Measurements from ENCODE around the gene NFKBIZ.
"Not testable (repeated sequence)": the region's sequence is repeated elsewhere in the genome, so short reads cannot be mapped to it uniquely, and the experiment has no call there.

Gene NFKBIZ

GRCh38 chr3:101879102-101879501 is 29.8 kb downstream of the NFKBIZ start:
- no peak overlapping the region for H3K27ac ChIP-seq
- no peak for TF ChIP-seq ZFX (IDR thresholded peaks at IDR 0.05)
- no peak for TF ChIP-seq CTCF (conservative IDR thresholded peaks at IDR 0.05)

GRCh38 chr3:101879623-101880284 is 30.4 kb downstream of the NFKBIZ start:
- no peak for TF ChIP-seq ZFX (IDR thresholded peaks at IDR 0.05)
- no peak overlapping the region for H3K27ac ChIP-seq

GRCh38 chr3:101884776-101885175 is 35.5 kb downstream of the NFKBIZ start:
- TF ChIP-seq ZFX (IDR thresholded peaks at IDR 0.05) (no peak), CTCF (conservative IDR thresholded peaks at IDR 0.05) (no peak)
- no peak overlapping the region for H3K27ac ChIP-seq

- H3K27ac ChIP-seq: not testable (repeated sequence)
Measured at GRCh38 chr3:101885584-101885983, 36.3 kb downstream of the NFKBIZ start.

GRCh38 chr3:101886626-101887025 is 37.3 kb downstream of the NFKBIZ start:
- TF ChIP-seq ZFX (IDR thresholded peaks at IDR 0.05) (no peak), CTCF (conservative IDR thresholded peaks at IDR 0.05) (no peak)
- H3K27ac ChIP-seq: no peak overlapping the region

- no peak overlapping the region for H3K27ac ChIP-seq
Measured at GRCh38 chr3:101888653-101889052, 39.3 kb downstream of the NFKBIZ start.

GRCh38 chr3:101890716-101891115 is 41.4 kb downstream of the NFKBIZ start:
- TF ChIP-seq CTCF (conservative IDR thresholded peaks at IDR 0.05) (no peak), ZFX (IDR thresholded peaks at IDR 0.05) (no peak)
- H3K27ac ChIP-seq: no peak overlapping the region

More at GRCh38 chr3:101888653-101889052, 39.3 kb downstream of the NFKBIZ start:
- TF ChIP-seq ZFX (IDR thresholded peaks at IDR 0.05) (no peak), CTCF (conservative IDR thresholded peaks at IDR 0.05) (no peak)

- no peak overlapping the region for H3K27ac ChIP-seq
- TF ChIP-seq CTCF (conservative IDR thresholded peaks at IDR 0.05) (no peak), ZFX (IDR thresholded peaks at IDR 0.05) (no peak)
Measured at GRCh38 chr3:101892648-101893047, 43.3 kb downstream of the NFKBIZ start.
